Left ventricle myocardium superior (tissue), 1 donor: ENCODE data around the gene SULT2A1. TPM values are rescaled to one million over a fixed set of nuclear protein-coding genes. Genes with fewer than 3 reads are reported as not detected.

Experiments used
- total RNA-seq: library from RNA; stranded (reverse); fragmentation: NEBNext Ultra II Directional; extraction: Animal tissue kit (Norgen Biotek cat#: 25700); gene quantifications from one replicate; pipeline ENCODE4 v1.2.1, GENCODE V29; 2021
- donor health status: DM: no; HTN: yes; CAD: no; lungs with severe emphysema.

Gene SULT2A1
- total RNA-seq, 1 donor from 2014 or later: not detected

Other genes starting within 250 kb of the SULT2A1 start
- gene EHD2, start 172.9 kb downstream of the SULT2A1 start, total RNA-seq: 51.5 TPM
- gene NOP53, start 140.8 kb downstream of the SULT2A1 start, total RNA-seq: 169 TPM
- gene SELENOW, start 107.6 kb downstream of the SULT2A1 start, total RNA-seq: 1,300 TPM
- gene TPRX1, start 81.8 kb downstream of the SULT2A1 start, total RNA-seq: not detected
- not detected for gene CRX, start 64.4 kb downstream of the SULT2A1 start, total RNA-seq
- not detected for gene TPRX2, start 27.1 kb downstream of the SULT2A1 start, total RNA-seq
- not detected for gene BSPH1, start 105.9 kb upstream of the SULT2A1 start, total RNA-seq
- not detected for gene ELSPBP1, start 108.3 kb upstream of the SULT2A1 start, total RNA-seq
- gene CABP5, start 157.8 kb upstream of the SULT2A1 start, total RNA-seq: not detected
- gene PLA2G4C, start 224.5 kb upstream of the SULT2A1 start, total RNA-seq: 34.9 TPM